ENCODE measurements around the gene ARL6IP6.
"Not testable (repeated sequence)": the region's sequence is repeated elsewhere in the genome, so short reads cannot be mapped to it uniquely, and the experiment has no call there.

Gene ARL6IP6

DNA sequence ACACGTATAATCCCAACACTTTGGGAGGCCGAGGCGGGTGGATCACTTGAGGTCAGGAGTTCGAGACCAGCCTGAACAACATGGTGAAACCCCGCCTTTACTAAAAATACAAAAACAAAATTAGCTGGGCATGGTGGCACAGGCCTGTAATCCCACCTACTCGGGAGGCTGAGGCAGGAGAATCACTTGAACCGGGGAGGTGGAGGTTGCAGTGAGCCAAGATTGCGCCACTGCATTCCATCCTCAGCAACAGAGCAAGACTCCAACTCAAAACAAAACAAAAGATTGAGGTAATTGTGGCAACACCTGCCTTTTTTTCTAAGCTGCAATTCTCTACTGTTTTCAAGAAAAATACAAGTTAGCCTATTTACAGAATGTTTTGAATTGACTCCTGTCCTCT lies 4.2 kb downstream of the ARL6IP6 start:
- not testable (repeated sequence) for DNase-seq (ENCODE audit: low read depth in 3 of 3)

DNA sequence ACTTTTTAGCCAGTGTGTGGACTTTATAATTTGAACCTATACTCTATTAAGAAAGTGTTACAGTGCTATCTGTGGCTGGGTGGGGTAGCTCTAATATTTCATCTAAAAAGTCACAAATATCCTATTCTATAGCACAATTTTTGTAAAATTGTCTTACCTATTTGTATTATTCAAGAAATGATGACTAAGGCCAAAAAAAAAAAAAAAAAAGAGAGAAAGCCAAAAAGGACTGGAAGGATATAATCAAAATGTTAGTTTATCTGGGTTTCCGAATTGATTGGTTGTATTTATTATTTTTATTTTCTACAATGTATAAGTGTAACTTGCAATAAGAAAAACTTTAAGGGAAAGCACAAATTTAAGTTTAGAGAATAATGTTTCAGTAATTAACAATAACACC lies 5.5 kb downstream of the ARL6IP6 start:
- DNase-seq (ENCODE audit: low read depth in 3 of 3), result no peak

DNA sequence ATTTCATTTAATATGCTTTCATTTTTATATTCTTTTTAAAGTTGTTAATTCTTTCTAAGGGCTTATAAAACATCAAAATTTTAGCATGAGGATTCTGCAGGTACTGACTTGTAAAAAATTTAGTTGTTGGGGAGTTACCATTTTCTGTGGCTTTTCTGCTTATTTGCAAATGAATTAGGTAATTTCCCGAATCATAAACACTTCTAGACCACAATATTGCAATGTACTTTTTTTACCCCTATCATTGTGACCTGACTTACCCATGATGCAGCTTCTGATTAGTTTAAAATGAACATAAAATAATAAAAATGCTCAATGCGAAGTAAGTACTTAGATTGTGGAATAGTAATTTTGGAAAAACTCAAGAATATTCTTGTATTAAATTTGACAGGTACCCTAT lies 11.4 kb downstream of the ARL6IP6 start:
- no peak for DNase-seq (ENCODE audit: low read depth in 3 of 3)

DNA sequence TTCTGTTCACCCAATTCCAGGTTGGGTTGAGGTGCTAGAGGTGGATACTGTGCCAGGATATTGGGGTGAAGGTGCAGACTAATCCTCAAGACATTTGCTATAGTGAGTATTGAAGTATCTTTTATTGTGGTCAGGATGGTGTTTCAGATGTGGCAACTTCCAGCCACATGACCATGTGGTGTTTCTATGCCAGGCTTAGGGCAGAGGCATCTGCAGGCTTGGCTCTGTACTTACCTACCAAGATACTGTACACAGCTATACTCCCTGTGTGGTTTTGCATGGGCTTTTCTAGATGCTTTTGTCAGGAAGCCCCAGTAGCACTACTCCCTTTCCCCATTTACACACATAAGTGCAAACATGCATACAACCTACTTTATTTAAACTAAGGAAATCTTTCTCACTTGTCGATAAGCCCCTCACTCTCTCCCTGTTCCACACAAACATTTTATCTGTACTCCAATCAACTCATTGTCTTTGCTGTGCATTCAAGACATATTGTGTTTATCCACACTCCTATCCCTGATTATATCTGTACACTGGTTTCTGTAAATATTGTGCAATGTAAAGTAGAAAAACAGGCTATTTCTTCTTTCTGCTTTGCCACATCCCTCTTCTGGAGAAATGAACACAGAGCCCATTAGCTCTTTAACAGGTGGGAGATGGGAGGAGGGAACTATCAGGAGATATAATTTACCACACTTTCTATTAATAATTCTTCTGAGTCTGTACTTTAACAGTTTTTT lies 12.3 kb downstream of the ARL6IP6 start:
- no peak for DNase-seq (ENCODE audit: low read depth in 3 of 3)

GRCh38 chr2:152737509-152737908 lies 19.1 kb downstream of the ARL6IP6 start:
- DNase-seq (ENCODE audit: low read depth in 3 of 3), result not testable (repeated sequence)

DNA sequence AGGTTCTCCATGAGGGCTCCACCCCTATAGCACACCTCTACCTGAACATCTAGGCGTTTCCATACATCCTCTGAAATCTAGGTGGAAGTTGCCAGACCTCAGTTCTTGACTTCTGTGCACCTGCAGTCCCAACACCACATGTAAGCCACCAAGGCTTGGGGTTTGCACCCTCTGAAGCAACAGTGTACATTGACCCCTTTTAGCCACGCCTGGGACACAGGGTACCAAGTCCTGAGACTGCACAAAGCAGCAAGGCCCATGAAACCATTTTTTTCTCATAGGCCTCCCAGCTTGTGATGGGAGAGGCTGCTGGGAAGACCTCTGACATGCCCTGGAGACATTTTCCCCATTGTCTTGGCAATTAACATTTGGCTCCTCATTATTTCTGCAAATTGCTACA lies 20.0 kb downstream of the ARL6IP6 start:
- no peak for DNase-seq (ENCODE audit: low read depth in 3 of 3)

DNA sequence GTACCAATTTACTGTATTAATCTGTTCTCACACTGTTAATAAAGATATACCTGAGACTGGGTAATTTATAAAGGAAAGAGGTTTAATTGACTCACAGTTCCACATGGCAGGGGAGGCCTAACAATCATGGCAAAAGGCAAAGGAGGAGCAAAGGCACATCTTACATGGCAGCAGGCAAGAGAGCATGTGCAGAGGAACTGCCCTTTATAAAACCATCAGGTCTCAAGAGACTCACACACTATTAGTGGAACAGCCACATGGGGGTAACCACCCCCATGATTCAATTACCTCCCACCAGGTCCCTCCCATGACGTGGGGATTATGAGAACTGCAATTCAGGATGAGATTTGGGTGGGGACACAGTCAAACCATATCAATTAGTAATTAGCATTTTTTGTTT lies 21.3 kb downstream of the ARL6IP6 start:
- DNase-seq (ENCODE audit: low read depth in 3 of 3), result not testable (repeated sequence)

DNA sequence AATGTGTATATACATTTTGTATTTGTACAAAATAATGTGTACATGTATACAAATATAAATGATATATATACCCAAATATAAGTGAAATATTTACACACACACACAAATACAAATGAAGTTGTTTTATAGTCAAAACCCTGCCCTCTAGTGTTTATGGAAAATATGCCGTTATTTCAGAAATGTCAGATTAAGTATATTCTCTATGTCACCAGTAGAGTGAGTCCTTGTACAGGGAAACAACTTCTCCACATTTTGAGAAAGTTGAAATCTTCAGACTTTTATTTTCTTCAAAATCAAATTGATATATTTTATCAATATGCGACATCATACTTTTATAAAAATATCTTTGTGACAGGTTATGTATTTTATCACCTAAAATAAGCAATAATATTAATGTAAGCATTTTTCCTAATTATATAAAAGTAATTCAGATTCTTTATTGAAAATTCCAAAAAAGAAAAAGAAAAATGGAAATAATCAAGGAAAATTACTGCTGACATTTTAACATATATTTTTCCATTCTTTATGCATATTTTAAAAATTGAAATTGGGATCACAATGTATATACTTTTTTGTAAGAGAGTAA lies 22.4 kb downstream of the ARL6IP6 start:
- no peak for DNase-seq (ENCODE audit: low read depth in 3 of 3)

DNA sequence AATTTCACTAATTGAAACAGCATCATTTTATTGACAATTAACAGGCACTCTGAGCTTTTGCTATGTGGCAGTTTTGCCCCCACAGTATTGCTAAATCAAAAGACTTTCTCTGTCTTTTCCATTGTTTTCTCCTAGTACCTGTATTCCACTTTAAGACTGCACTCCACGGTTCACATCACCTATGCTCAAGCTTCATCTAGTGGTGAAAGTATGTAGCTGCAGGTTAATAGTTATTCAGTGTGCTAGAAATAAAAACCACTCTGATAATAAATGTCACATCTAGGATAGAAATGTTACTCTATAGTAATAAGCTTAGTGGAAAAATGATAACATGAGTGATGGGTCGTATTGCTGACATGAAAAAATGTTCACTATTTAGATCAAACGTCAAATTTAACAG lies 24.6 kb downstream of the ARL6IP6 start:
- no peak for DNase-seq (ENCODE audit: low read depth in 3 of 3)

DNA sequence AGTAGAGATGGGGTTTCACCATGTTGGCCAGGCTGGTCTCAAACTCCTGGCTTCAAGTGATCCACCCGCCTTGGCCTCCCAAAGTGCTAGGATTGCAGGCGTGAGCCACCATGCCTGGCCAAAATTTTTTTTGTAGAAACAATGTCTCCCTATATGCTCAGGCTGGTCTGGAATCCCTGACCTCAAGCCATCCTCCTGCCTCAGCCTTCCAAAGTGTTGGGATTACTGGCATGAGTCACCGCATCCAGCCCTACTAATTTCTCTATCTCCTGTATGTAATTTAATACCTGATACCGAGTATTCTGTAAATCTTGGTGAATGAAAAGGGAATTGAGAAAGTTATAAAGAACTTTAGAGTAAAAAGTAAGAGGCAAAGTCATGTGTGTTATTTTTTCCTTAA lies 29.3 kb downstream of the ARL6IP6 start:
- DNase-seq (ENCODE audit: low read depth in 3 of 3), result not testable (repeated sequence)

DNA sequence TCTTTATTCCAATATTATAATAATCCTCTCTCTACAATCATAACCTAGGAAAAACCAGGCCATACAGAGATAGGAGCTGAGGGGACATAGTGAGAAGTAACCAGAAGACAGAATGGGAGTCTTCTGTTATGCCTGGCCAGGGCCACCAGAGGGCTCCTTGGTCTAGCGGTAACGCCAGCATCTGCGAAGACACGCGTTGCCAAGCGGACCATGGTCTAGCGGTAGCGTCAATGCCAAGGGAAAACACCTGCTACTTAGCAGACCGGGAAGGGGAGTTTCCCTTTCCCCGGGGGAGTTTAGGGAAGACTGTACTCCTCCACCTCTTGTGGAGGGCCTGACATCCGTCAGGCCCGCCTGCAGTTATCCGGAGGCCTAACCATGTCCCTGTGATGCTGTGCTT lies 36.6 kb downstream of the ARL6IP6 start:
- DNase-seq (ENCODE audit: low read depth in 3 of 3), result no peak

DNA sequence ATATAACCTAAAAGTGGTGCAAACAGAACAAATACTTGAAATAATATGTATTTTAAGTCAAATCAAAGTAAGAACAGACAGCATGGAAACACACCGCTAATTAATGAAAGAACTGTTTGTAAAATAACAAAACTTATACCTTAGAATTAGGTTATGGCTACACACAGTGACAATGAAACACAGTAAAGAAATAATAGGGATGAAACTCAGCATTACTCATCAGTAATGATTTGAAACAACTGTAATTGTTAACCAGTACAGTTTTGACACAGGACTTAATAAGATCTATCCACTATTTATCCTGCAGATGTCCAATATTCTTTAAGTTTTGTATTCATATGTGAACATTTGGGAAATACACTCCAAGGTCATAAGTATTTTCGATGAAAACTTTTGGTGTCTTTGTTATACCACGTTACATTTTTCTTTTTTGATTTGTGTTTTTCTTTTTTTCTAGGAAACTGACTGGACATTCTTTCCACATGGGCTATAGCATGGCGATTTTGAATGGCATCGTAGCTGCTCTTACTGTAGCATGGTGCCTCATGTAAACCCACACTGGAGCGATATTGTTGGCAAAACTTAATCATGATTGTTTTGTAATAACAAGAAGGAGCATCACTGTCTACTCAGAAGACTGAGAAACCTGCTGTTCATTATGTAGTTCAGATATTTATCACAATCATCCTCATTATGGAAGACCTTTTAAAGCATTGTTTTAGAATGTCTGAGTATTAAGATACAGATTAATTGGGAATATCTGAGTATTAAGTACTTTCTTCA lies 41.1 kb downstream of the ARL6IP6 start:
- DNase-seq (ENCODE audit: low read depth in 3 of 3), result no peak

DNA sequence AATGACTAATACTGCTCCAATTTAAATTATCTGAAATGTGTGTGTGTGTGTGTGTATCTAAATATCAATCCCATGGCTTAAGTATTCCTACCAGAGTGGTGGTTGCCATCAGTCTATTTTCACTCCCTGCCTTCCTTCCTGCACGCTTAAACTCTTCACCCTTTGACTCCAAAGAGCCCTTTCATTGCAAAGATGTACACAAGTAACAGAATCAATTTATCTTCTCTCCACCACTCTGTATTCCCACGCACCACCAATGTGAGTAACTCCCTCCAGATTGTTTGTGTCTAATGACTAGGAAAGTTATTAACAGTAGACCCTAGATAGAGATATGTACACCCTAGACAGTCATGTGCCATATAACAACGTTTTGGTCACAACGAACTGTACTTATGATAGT lies 42.8 kb downstream of the ARL6IP6 start:
- DNase-seq (ENCODE audit: low read depth in 3 of 3), result no peak

GRCh38 chr2:152762202-152762601 lies 43.8 kb downstream of the ARL6IP6 start:
- DNase-seq (ENCODE audit: low read depth in 3 of 3), result no peak

- not testable (repeated sequence) for DNase-seq (ENCODE audit: low read depth in 3 of 3)
These were observed 44.8 kb downstream of the ARL6IP6 start for GRCh38 chr2:152763208-152763607.

GRCh38 chr2:152763651-152764050 lies 45.2 kb downstream of the ARL6IP6 start:
- DNase-seq (ENCODE audit: low read depth in 3 of 3), result no peak

DNA sequence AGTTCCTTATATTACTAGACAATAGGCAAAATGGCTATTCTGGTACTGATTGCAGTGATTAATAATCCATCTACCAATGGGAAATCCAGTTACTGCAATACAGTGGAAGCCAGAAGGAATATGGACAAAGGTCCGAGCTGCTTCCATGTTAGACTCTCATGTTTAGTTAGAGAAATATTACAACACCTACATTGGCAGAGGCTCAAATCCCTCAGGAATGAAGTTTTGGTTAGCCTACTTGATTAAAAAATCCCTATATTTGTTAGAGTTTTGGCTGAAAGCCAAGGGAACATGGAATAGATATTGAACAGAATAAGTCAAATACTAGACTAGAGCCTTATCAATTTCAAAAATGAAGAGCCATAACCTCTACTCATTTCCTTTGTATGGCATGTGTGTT lies 48.5 kb downstream of the ARL6IP6 start:
- no peak for DNase-seq (ENCODE audit: low read depth in 3 of 3)

DNA sequence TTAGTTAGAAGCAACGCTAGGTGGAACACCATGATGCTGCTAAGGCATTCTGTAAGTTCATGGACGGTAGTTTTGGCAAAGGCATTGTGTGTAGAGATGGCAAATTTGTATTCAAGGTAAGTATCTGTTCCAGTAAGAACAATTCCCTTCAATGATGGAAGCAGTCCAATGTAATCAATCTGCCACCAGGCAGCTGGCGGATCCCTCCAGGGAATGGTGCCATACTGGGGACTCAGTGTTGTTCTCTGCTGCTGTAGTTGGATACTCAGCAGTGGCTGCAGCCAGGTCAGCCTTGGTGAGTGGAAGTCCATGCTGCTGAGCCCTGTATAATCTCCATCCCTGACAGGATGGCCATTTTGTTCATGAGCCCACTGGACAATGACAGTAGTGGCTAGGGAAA lies 62.8 kb downstream of the ARL6IP6 start:
- DNase-seq (ENCODE audit: low read depth in 3 of 3), result no peak

DNA sequence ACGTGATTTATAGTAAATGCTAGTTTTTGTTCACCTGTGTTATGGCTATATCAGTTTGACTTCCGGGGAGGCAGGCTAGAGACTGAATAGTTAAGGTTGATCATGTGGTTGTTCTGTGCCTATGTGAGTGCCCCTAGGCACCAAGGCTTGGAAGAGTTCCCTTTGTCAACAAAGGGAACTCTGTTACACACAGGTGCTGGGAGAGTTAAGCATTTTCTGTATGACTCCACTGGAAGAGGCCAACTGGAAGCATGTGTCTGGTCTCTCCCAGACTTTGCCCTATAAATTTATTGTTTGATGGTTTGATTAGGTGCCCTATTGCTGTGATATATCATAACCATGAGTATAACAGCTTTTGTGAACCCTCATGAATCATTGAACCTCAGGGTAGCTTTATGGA lies 63.8 kb downstream of the ARL6IP6 start:
- DNase-seq (ENCODE audit: low read depth in 3 of 3), result no peak

GRCh38 chr2:152790883-152791282 lies 72.5 kb downstream of the ARL6IP6 start:
- DNase-seq (ENCODE audit: low read depth in 3 of 3), result no peak

- DNase-seq (ENCODE audit: low read depth in 3 of 3), result no peak
These were observed 73.6 kb downstream of the ARL6IP6 start for GRCh38 chr2:152791979-152792378.

- DNase-seq (ENCODE audit: low read depth in 3 of 3), result no peak
These were observed 74.6 kb downstream of the ARL6IP6 start for GRCh38 chr2:152792974-152793373.

DNA sequence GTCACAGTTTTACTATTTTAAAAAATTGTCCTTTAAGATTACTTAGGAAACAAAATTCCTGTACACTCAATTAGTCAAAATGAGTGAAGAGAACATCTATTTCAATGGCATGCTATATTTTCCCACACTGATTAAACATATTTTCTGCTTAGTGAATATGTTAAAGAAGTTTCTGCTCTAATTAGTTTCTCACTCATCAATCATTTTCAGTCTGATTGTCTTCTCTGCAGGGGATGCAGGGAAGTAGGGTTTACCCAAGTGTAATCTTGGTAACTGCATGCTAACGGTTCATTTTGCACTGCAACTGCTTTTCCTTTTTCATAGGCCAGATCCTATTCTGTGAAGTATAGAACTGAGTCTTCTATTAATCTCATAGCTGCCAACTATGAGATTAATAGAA lies 78.5 kb downstream of the ARL6IP6 start:
- no peak for DNase-seq (ENCODE audit: low read depth in 3 of 3)
